ENCODE data around the gene PRLHR.

Gene PRLHR

GRCh38 chr10:118587881-118588651 is 7.4 kb downstream of the PRLHR start:
- no peak for DNase-seq (ENCODE audit: low read depth in 2 of 2)

GRCh38 chr10:118586911-118587310 is 8.5 kb downstream of the PRLHR start:
- no peak for DNase-seq (ENCODE audit: low read depth in 2 of 2)

GRCh38 chr10:118585794-118586193 is 9.7 kb downstream of the PRLHR start:
- DNase-seq (ENCODE audit: low read depth in 2 of 2), result no peak

GRCh38 chr10:118585234-118585633 is 10.2 kb downstream of the PRLHR start:
- DNase-seq (ENCODE audit: low read depth in 2 of 2), result no peak

GRCh38 chr10:118584181-118584954 is 11.1 kb downstream of the PRLHR start:
- no peak for DNase-seq (ENCODE audit: low read depth in 2 of 2)

GRCh38 chr10:118583611-118584010 is 11.8 kb downstream of the PRLHR start:
- no peak for DNase-seq (ENCODE audit: low read depth in 2 of 2)

GRCh38 chr10:118582511-118582910 is 12.9 kb downstream of the PRLHR start:
- no peak for DNase-seq (ENCODE audit: low read depth in 2 of 2)

- DNase-seq (ENCODE audit: low read depth in 2 of 2), result no peak
These were observed 14.1 kb downstream of the PRLHR start for GRCh38 chr10:118581340-118581739.

- DNase-seq (ENCODE audit: low read depth in 2 of 2), result no peak
These were observed 14.7 kb downstream of the PRLHR start for GRCh38 chr10:118580702-118581101.

GRCh38 chr10:118573512-118573911 is 21.9 kb downstream of the PRLHR start:
- no peak for DNase-seq (ENCODE audit: low read depth in 2 of 2)

- no peak for DNase-seq (ENCODE audit: low read depth in 2 of 2)
These were observed 23.0 kb downstream of the PRLHR start for GRCh38 chr10:118572256-118573041.

- DNase-seq (ENCODE audit: low read depth in 2 of 2), result no peak
These were observed 24.3 kb downstream of the PRLHR start for GRCh38 chr10:118571123-118571522.

GRCh38 chr10:118570591-118570990 is 24.9 kb downstream of the PRLHR start:
- DNase-seq (ENCODE audit: low read depth in 2 of 2), result no peak

GRCh38 chr10:118569882-118570252 is 25.6 kb downstream of the PRLHR start:
- DNase-seq (ENCODE audit: low read depth in 2 of 2), result no peak

GRCh38 chr10:118569241-118569881 is 26.1 kb downstream of the PRLHR start:
- DNase-seq (ENCODE audit: low read depth in 2 of 2), result no peak

GRCh38 chr10:118568327-118568848 is 27.1 kb downstream of the PRLHR start:
- DNase-seq (ENCODE audit: low read depth in 2 of 2), result peak; percentile 7 to 22

- no peak for DNase-seq (ENCODE audit: low read depth in 2 of 2)
These were observed 27.7 kb downstream of the PRLHR start for GRCh38 chr10:118567701-118568248.

GRCh38 chr10:118566911-118567310 is 28.5 kb downstream of the PRLHR start:
- no peak for DNase-seq (ENCODE audit: low read depth in 2 of 2)

GRCh38 chr10:118565301-118566075 is 30.0 kb downstream of the PRLHR start:
- DNase-seq (ENCODE audit: low read depth in 2 of 2), result no peak

- DNase-seq (ENCODE audit: low read depth in 2 of 2), result no peak
These were observed 30.8 kb downstream of the PRLHR start for GRCh38 chr10:118564652-118565051.

- DNase-seq (ENCODE audit: low read depth in 2 of 2), result no peak
These were observed 31.3 kb downstream of the PRLHR start for GRCh38 chr10:118564114-118564513.
